ENCODE data around the gene GPR17.

GPR17 gene

DNA sequence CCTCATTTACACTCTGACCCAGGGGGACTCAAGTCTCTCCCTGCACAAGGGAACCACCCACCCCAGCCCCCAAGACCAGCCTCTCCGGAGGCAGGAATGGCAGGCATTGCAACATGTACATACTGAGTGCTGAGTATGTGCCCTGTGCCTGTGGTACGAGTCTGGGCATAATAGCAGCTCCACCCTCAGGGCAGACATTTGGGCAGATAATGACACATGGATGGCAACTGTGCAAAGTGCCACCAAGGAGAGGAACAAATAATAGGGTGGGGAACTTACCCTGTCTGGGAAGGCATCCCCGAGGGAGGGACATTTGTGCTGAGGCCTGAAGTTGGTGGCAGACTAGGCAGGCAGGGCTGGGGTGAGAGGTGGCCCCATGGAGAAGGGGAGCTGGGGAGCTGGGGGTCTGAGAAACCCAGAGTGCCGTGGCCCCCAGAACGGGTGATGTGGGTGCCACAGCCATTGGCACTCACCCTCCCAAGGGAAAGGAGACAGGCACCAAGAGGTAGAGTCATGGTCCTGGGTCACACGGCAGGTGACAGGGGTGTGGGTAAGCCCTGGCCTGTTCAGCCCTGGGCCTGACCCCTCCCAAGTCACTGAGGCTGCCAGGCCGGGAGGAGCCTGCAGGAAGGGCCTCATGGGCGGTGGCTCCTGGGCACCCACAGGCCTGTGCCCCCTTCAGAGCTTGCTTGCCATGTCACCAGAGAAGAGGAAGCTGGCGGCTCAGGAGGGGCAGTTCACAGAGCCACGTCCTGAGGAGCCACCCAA lies 15.7 kb upstream of the GPR17 start:
- DNase-seq (ENCODE audit: low spot score), result no peak
- TF ChIP-seq, protein P1, sequence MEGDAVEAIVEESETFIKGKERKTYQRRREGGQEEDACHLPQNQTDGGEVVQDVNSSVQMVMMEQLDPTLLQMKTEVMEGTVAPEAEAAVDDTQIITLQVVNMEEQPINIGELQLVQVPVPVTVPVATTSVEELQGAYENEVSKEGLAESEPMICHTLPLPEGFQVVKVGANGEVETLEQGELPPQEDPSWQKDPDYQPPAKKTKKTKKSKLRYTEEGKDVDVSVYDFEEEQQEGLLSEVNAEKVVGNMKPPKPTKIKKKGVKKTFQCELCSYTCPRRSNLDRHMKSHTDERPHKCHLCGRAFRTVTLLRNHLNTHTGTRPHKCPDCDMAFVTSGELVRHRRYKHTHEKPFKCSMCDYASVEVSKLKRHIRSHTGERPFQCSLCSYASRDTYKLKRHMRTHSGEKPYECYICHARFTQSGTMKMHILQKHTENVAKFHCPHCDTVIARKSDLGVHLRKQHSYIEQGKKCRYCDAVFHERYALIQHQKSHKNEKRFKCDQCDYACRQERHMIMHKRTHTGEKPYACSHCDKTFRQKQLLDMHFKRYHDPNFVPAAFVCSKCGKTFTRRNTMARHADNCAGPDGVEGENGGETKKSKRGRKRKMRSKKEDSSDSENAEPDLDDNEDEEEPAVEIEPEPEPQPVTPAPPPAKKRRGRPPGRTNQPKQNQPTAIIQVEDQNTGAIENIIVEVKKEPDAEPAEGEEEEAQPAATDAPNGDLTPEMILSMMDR (IDR thresholded peaks at IDR 0.05; ENCODE audit: extremely low read depth, insufficient read depth, missing control alignments), result no peak
- in situ Hi-C loops (cut with MboI; ENCODE audit: low pct_unique_long_range_greater_than_20kb, low sequenced_read_pairs, unreplicated experiment), result no loop called here

DNA sequence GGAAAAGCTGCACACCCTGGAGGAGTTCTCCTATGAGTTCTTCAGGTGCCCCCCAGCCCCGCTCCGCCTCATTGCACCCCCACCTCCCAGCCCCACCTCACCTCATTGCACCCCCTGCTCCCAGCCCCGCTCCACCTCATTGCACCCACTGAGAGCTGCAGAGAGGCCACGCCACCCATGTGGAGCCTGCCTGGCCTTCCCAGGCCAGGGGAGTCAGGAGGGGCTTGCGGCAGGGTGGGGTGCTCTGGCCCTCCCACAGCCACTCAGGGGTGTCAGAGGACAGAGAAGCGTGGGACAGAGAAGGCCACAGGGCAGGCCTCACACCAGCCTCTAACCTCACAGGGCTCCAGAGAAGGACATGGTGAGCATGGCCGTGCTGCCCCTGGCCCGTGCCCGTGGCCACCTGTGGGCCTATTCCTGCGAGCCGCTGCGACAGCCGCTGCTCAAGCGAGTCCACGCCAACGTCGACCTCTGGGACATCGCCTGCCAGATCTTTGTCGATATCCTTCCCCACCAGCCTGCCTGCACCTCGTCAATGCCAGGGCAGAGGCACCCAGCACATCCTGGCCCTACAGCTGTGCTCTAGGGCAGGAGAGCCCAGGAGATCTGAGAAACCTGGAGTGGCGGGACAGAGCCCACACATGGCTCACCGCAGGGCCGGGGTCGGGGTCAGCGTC lies 15.0 kb upstream of the GPR17 start:
- in situ Hi-C loops (cut with MboI; ENCODE audit: low pct_unique_long_range_greater_than_20kb, low sequenced_read_pairs, unreplicated experiment), result no loop called here
- no peak for DNase-seq (ENCODE audit: low spot score)
- TF ChIP-seq, protein P1 (IDR thresholded peaks at IDR 0.05; ENCODE audit: extremely low read depth, insufficient read depth, missing control alignments), result no peak

DNA sequence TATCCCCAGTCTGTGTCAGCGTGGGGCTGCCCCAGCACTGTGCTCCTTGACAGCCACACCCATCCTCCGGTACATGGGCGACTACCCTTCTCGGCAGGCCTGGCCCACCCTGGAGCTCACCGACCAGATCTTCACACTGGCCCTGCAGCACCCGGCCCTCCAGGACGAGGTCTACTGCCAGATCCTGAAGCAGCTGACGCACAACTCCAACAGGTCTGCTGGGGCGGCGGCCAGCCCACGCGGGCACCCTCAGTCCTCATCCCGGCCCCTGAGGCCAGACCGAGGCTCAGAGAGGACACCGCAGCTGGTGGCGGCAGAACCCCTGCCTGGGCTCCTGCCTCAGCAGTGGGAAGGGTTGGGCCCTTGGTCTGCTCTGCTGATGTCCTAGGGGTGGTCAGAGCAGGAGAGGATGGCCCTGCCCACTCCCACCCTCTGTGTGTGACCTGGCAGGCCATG lies 14.4 kb upstream of the GPR17 start:
- in situ Hi-C loops (cut with MboI; ENCODE audit: low pct_unique_long_range_greater_than_20kb, low sequenced_read_pairs, unreplicated experiment), result no loop called here
- TF ChIP-seq, protein P1 (IDR thresholded peaks at IDR 0.05; ENCODE audit: extremely low read depth, insufficient read depth, missing control alignments), result no peak
- DNase-seq (ENCODE audit: low spot score), result no peak

DNA sequence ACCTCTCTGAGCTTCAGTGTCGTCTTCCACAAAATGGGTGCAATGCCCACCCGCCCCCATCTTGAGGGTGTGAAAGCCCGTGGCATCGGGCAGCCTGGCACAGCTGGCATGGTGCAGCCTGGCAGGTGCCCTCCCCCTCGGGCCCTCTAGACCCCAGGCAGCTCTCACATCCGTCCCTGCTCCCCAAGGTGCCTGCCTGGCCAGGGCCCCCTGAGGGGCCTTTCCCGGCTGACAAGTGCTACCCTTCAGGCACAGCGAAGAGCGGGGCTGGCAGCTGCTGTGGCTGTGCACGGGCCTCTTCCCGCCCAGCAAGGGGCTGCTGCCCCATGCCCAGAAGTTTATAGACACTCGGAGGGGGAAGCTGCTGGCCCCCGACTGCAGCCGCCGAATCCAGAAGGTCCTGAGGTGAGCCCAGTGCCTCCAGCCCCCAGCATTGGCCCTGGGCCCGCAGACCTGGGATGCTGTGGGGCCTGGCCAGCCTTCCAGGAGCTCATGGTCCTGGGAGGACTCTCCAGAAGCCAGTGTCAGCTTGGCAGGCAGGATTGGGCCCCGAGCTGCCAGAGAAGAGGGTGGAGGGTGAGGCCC lies 13.9 kb upstream of the GPR17 start:
- in situ Hi-C loops (cut with MboI; ENCODE audit: low pct_unique_long_range_greater_than_20kb, low sequenced_read_pairs, unreplicated experiment), result no loop called here
- DNase-seq (ENCODE audit: low spot score), result no peak
- TF ChIP-seq, protein P1 (IDR thresholded peaks at IDR 0.05; ENCODE audit: extremely low read depth, insufficient read depth, missing control alignments), result no peak

DNA sequence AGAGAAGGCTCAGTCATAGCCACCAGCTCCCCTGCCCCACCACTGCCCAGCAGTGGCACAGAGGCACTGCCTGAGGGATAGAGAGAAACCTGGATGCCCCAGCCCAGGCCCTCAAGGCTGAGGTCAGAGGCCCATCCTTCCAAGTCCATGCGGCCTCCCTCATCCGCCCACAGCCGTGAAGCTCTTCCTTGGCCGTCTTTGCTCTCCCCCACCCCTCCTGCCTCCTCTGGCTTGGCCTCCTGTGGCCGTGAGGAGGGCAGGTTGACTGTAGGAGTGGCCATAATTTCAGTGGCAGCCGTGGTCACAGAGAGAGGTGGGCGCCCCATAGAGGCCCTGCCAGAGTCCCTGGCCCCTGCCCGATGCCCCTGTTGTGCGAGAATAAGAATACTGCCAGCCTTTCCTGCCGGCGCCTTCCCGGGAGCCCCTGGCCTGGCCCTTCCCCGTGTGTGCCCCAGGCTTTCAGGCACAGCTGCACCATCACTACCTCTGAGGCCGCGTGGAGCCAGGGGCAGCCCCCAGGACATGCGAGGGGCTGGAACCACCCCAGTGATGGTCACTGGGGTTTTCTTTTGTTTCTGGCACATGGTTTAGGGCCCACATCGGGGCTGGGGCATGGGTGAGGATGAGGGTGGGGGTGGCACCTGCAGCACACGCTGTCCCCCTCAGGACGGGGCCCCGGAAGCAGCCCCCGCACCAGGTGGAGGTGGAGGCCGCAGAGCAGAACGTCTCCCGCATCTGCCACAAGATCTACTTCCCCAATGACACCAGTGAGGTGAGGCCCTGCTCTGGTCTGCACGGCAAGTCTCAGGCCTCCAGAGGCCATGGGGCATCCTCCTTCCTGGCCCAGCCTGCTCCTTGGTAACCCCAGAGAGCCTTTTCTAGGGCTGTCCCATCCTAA lies 13.1 kb upstream of the GPR17 start:
- TF ChIP-seq, protein P1 (IDR thresholded peaks at IDR 0.05; ENCODE audit: extremely low read depth, insufficient read depth, missing control alignments), result no peak
- peak; percentile 80 for DNase-seq (ENCODE audit: low spot score)
- in situ Hi-C loops (cut with MboI; ENCODE audit: low pct_unique_long_range_greater_than_20kb, low sequenced_read_pairs, unreplicated experiment), result no loop called here

DNA sequence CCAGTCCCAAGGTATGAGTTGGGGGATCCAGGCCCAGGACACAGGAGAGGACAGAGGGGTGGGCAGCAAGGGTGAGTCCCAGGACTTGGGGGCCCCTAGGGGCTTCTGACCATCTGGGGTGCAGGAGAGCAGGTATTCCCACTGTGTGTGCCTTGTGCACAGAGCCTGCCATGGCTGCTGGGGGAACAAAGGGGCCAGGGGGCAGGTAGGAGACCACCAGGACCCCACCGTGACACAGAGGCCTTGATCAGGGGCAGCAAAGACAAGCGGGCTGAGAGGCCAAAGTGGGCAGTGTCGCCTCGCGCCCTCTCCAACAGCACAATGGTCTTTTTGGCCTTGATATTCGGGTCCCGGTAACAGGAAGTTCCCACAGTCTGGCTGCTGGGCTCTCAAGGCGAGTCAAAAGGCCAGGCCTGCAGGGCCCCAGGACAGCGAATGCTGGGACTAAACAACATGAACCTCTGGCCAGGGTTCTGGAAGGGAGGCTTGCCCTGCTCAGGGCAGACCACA lies 12.3 kb upstream of the GPR17 start:
- in situ Hi-C loops (cut with MboI; ENCODE audit: low pct_unique_long_range_greater_than_20kb, low sequenced_read_pairs, unreplicated experiment), result no loop called here

More for the DNA sequence above, 12.3 kb upstream of the GPR17 start:
- DNase-seq (ENCODE audit: low spot score), result no peak
- TF ChIP-seq, protein P1 (IDR thresholded peaks at IDR 0.05; ENCODE audit: extremely low read depth, insufficient read depth, missing control alignments), result no peak

All from GM13977 (cell line).